Activated CD4-positive, alpha-beta T cell treated with anti-CD3 and anti-CD28 coated beads for 36 hours (primary cell): ENCODE data around the gene ARL2BP. TPM values are rescaled to one million over a fixed set of nuclear protein-coding genes. Genes with fewer than 3 reads are reported as not detected.

Source experiments
- ATAC-seq: fragments of 200-7000 bp; cut with Tn5 transposase; one replicate; pipeline ENCODE4 v1.10.0; 2021; ENCODE audit warnings: mild to moderate bottlenecking, moderate library complexity
- CTCF ChIA-PET: fragments of 350-600 bp; sonication (Branson Sonifier 250); formaldehyde crosslinking; loops from one replicate; lab custom pipeline; 2021; ENCODE audit warnings: antibody characterized with exemption; lab: Charles Lee
- POLR2A ChIA-PET: fragments of 350-600 bp; sonication (Branson Sonifier 250); formaldehyde crosslinking; loops from one replicate; lab custom pipeline; 2021; ENCODE audit warnings: antibody characterized with exemption, inconsistent platforms; lab: Charles Lee
- DNase-seq: peaks from one replicate; pipeline ENCODE4 v3.0.0-alpha.2; 2020
- H3K27ac Mint-ChIP-seq: one replicate; pipeline ENCODE4 v1.8.0; 2021; ENCODE audit warnings: mixed read lengths
- H3K27me3 Mint-ChIP-seq: one replicate; pipeline ENCODE4 v1.8.0; 2021; ENCODE audit warnings: mixed read lengths
- H3K36me3 Mint-ChIP-seq: one replicate; pipeline ENCODE4 v1.8.0; 2021; ENCODE audit warnings: low read depth, mixed read lengths
- H3K4me1 Mint-ChIP-seq: one replicate; pipeline ENCODE4 v1.8.0; 2021; ENCODE audit warnings: mixed read lengths
- H3K4me3 Mint-ChIP-seq: one replicate; pipeline ENCODE4 v1.8.0; 2021; ENCODE audit warnings: mild to moderate bottlenecking, moderate library complexity, mixed read lengths
- H3K9me3 Mint-ChIP-seq: one replicate; pipeline ENCODE4 v1.8.0; 2021; ENCODE audit warnings: low read depth, mixed read lengths
- intact Hi-C, 2 experiments: fragments of 100-400 bp; cut with DNase I in 1 of 2; cut with micrococcal nuclease in 1 of 2; formaldehyde crosslinking; loops; one replicate each; pipeline versions ENCODE4 v1.14.2 to v1.15.1; 2022 to 2024; cut with DNase I, micrococcal nuclease
- total RNA-seq, 2 experiments: library from RNA; stranded (reverse); gene quantifications; one replicate each; pipeline ENCODE4 v1.2.3, GENCODE V29; 2021

The ARL2BP gene
- total RNA-seq, 2 experiments from 2014 or later = 9.9 to 11.1 TPM

DNA sequence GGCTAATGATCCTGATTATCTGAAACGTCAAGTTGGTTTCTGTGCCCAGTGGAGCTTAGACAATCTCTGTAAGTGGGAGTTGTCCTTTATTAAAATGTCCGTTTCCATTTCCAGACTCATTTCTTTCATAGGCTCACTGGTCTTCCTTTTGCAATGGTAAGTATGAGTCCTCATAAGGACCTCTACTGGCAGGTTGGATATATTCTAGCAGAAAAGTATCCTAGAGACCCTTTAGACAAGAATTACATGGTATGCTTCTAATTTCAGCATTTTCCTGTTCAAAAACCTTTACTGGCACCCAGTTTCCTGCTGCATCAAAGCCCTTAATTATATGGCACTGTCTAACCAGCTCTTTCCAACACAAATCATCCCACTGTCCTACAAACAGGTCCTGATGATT is 28.1 kb upstream of the ARL2BP start:
- DNase-seq = no peak
- peaks cover 81% of the 10 kb centered on the region for H3K36me3 Mint-ChIP-seq
- H3K4me1 Mint-ChIP-seq = no peaks in the 10 kb centered on the region
- CTCF ChIA-PET = interaction anchor here (0.6 to 0.7 kb wide), 2 partner anchors 30 to 201 kb away, joined by 3 to 4 read pairs; no protein-coding TSS in a partner anchor
- ATAC-seq = no peak
- intact Hi-C loops = no loop called here
- POLR2A ChIA-PET = no interaction called here
- H3K4me3 Mint-ChIP-seq = no peak overlapping the region
- H3K9me3 Mint-ChIP-seq = peaks cover 22% of the 10 kb centered on the region
- no peaks in the 10 kb centered on the region for H3K27me3 Mint-ChIP-seq
- H3K27ac Mint-ChIP-seq = no peak overlapping the region

DNA sequence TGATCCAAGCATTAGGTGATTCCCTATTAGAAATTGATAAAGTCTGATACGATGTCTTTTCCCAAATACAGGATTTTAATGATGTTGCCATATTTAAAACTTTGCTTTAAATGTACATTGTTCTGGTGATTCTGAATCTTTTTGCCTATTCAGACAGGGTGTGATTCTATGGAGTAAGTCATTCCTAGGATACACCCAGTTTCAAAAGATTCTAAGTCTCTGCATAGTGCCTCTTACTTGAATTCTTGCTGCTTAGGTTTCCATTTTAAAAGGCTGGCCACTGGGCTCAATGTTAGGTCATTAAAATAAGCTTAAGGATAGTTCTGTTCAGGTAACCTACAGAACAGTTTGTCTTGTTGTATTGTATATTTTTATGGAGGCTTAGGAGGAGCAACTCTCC is 22.0 kb upstream of the ARL2BP start:
- H3K27me3 Mint-ChIP-seq = no peaks in the 10 kb centered on the region
- H3K27ac Mint-ChIP-seq = no peak overlapping the region
- ChIA-PET CTCF (interaction anchor here (0.6 to 1.7 kb wide), 4 partner anchors 8 to 30 kb away, joined by 3 to 5 read pairs (median 3); no protein-coding TSS in a partner anchor), POLR2A (no interaction called here)
- peaks cover 62% of the 10 kb centered on the region for H3K36me3 Mint-ChIP-seq
- no peak overlapping the region for H3K4me3 Mint-ChIP-seq
- no peak for DNase-seq
- H3K9me3 Mint-ChIP-seq = peaks cover 6% of the 10 kb centered on the region
- no peaks in the 10 kb centered on the region for H3K4me1 Mint-ChIP-seq
- no peak for ATAC-seq
- intact Hi-C loops = no loop called here

DNA sequence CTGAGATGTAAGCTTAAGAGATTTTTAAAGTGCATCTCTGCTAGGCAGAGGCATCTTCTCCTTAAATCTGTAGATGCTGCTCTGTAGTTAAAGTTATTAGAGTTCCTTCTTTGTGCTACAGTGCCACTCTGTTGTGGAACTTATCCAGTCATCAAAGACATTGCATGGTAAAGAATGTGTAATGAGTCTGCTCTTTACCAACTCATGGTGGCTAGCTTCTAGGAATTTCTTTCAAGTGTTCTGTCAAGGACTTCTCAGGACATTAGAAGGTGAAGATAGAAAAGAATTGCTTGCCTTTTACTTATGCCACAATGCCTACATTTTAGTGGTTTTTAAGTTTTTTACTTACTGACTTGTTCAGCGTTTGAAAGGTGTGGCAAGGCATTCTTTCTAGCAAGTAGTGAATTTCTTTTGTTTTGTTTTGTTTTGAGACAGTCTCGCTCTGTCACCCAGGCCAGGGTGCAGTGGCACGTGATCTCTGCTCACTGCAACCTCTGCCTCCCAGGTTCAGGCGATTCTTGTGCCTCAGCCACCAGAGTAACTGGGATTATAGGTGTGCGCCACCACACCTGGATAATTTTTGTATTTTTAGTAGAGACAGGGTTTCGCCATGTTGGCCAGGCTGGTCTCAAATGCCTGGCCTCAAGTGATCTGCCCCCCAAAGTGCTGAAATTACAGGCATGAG is 20.3 kb upstream of the ARL2BP start:
- ChIA-PET CTCF (interaction anchor here (0.8 to 1.1 kb wide), 2 partner anchors 9 to 73 kb away, joined by 3 read pairs; no protein-coding TSS in a partner anchor), POLR2A (no interaction called here)
- intact Hi-C loops = no loop called here
- ATAC-seq (no peak), DNase-seq (no peak)
- peaks cover 52% of the 10 kb centered on the region for H3K36me3 Mint-ChIP-seq
- H3K27me3 Mint-ChIP-seq = no peaks in the 10 kb centered on the region
- H3K9me3 Mint-ChIP-seq = no peaks in the 10 kb centered on the region
- no peak overlapping the region for H3K27ac Mint-ChIP-seq
- H3K4me1 Mint-ChIP-seq = no peaks in the 10 kb centered on the region
- no peak overlapping the region for H3K4me3 Mint-ChIP-seq

DNA sequence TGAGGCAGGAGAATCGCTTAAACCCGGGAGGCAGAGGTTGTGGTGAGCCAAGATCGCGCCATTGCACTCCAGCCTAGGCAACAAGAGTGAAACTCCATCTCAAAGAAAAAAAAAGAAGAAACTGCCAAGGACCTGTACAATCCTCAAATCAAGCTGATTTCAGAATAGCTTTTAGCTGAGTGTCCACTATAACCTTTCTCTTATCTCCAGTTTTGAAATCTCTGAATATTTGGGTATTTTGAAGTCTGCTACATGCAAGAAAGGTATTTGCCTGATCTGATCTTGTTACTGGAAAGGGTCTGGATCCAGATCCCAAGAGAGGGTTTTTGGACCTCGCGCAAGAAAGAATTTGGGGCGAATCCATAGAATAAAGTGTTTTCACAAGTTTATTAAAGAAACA is 19.1 kb upstream of the ARL2BP start:
- Mint-ChIP-seq H3K27me3 (no peaks in the 10 kb centered on the region), H3K36me3 (peaks cover 52% of the 10 kb centered on the region), H3K9me3 (no peaks in the 10 kb centered on the region), H3K4me3 (no peak overlapping the region), H3K4me1 (no peaks in the 10 kb centered on the region), H3K27ac (no peak overlapping the region)
- POLR2A ChIA-PET = interaction anchor here (0.7 kb wide), 1 partner anchor 59 kb away, joined by 3 read pairs; no protein-coding TSS in a partner anchor
- DNase-seq (no peak), ATAC-seq (no peak)
- CTCF ChIA-PET = interaction anchor here (1.4 kb wide), 1 partner anchor 15 kb away, joined by 3 read pairs; no protein-coding TSS in a partner anchor
- intact Hi-C loops = no loop called here

DNA sequence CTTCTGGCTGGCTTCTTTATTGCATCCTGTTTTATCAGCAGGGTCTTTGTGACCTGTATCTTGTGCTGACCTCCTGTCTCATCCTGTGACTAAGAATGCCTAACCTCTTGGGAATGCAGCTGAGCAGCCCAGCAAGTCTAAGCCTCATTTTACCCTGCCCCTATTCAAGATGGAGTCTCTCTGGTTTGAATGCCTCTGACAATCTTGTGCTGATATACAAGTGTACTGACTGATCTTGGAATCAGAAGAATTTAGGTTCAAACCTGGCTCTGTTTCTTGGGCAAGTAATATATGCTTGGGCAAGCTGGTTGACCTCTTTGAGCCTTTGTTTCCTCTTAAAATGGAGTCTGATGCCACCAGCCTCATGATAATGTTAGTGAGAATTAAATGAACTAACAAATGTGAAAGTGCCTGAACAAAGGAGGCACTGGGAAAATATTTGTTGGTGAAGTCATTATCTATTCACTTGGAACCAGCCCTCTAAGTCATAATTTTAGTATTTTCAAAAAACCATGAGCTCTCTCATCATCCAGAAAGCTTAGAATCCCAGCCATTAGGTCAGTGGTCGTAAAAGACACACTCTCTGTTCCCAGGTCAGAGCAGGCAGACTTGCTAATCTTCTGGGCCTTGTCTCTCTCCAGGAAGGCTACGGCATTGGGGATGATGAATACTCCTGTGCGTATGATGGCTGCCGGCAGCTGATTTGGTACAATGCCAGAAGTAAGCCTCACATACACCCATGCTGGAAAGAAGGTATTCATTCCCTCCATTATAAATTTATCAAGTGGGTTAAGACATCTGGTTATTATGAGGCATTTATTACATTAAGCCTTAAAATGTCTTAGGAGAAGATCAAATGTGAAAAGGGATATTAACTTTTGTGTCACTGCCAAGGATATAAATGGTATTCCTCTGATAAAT is 18.1 kb upstream of the ARL2BP start:
- no peak overlapping the region for H3K27ac Mint-ChIP-seq
- ChIA-PET CTCF (interaction anchor here (0.8 to 1.4 kb wide), 3 partner anchors 15 to 192 kb away, joined by 3 to 4 read pairs (median 3); no protein-coding TSS in a partner anchor), POLR2A (no interaction called here)
- intact Hi-C loops = no loop called here
- H3K9me3 Mint-ChIP-seq = no peaks in the 10 kb centered on the region
- H3K27me3 Mint-ChIP-seq = no peaks in the 10 kb centered on the region
- H3K36me3 Mint-ChIP-seq = peaks cover 48% of the 10 kb centered on the region
- no peak for ATAC-seq
- H3K4me1 Mint-ChIP-seq = no peaks in the 10 kb centered on the region
- no peak for DNase-seq
- no peak overlapping the region for H3K4me3 Mint-ChIP-seq

DNA sequence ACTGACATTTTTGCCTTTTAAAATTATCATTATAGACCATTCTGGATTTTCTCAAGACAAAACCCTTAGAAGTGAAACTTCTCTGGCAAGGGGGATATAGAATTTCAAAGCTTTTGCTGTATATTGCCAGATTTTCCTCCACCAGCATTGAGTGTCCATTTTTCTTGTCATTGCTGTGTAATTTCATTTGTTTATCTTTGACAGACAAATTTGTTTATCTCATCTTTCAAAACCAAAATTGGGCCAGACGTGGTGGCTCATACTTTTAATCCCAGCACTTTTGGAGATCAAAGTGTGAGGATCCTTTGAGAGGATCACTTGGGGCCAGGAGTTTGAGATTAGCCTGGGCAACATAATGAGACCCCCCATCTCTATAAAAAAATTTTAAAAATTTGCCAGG is 16.0 kb upstream of the ARL2BP start:
- DNase-seq = no peak
- H3K27ac Mint-ChIP-seq = no peak overlapping the region

DNA sequence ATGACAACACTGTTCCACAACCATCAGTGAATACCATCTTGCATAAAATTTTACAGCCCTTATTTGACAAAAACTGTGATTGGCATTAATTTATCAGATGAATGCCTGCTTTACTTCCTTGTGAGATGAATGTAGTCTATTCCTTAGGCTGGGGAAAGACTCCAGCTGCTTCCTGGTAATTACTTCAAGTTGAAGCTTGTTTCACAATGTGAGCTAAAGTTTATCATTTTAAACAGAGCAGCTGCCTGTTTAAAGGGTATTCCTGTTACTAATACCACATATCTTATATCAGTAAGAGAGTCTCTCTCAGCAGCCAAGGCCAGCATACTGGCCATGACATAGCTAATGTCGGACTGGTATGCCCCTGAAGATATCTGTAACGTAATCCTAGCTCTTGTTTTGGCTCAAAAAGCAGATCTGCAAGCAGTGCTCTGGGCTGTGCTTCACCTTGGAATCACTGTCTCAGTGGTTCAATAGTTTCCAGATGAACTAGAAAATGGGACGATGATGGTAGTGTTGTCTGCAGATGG is 13.2 kb upstream of the ARL2BP start:
- Mint-ChIP-seq H3K4me3 (no peak overlapping the region), H3K27ac (no peak overlapping the region), H3K9me3 (no peaks in the 10 kb centered on the region), H3K27me3 (no peaks in the 10 kb centered on the region), H3K4me1 (peaks cover 9% of the 10 kb centered on the region), H3K36me3 (peaks cover 49% of the 10 kb centered on the region)
- no peak for DNase-seq
- intact Hi-C loops = no loop called here
- ChIA-PET CTCF (interaction anchor here (0.7 to 1.8 kb wide), 2 partner anchors 10 to 230 kb away, joined by 3 to 5 read pairs; partner anchors contain the start of gene POLR2C), POLR2A (no interaction called here)
- no peak for ATAC-seq

More for the DNA sequence above, 16.0 kb upstream of the ARL2BP start:
- CTCF ChIA-PET = interaction anchor here (1.5 kb wide), 1 partner anchor 16 kb away, joined by 4 read pairs; no protein-coding TSS in a partner anchor
- no peaks in the 10 kb centered on the region for H3K9me3 Mint-ChIP-seq
- ATAC-seq = no peak
- intact Hi-C loops = no loop called here
- no peak overlapping the region for H3K4me3 Mint-ChIP-seq
- no peaks in the 10 kb centered on the region for H3K27me3 Mint-ChIP-seq
- no peaks in the 10 kb centered on the region for H3K4me1 Mint-ChIP-seq
- H3K36me3 Mint-ChIP-seq = peaks cover 43% of the 10 kb centered on the region
- POLR2A ChIA-PET = no interaction called here

DNA sequence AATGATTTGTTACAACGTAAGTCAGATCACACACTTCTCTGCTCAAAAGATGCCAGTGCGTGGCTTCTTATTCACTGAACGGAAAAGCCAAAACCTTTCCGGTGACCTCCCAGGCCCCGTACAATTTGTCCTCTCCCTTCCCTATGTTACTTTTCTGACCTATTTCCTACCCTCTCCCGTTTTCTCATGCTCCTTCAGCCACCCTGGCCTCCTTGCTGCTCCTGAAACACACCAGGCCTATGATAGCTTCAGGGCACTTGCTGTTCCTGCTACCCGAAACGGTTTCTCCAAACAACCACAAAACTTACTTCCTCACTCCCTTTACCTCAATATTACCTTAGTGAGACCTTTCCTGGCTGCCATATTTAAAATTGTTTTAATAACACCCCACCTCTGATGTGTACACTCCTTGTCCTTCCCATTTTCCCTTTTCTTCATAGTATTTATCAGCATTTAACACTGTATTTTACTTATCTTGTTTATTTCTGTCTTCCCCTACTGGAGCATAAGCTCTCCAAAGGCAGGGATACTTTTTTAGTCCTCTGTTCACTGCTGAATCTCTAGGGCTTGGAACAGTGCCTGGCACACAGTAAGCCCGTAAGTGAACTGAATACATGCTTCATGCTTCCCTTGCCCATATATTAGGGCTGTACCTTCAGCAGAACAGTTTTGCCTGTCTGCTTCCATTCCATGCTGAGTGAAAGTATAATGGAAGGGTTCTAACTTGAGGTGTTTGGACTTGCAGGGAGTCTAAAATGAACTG is 10.9 kb upstream of the ARL2BP start:
- H3K27ac Mint-ChIP-seq = no peak overlapping the region
- DNase-seq (no peak), ATAC-seq (no peak)
- no peak overlapping the region for H3K4me3 Mint-ChIP-seq
- ChIA-PET POLR2A (no interaction called here), CTCF (no interaction called here)
- peaks cover 45% of the 10 kb centered on the region for H3K36me3 Mint-ChIP-seq
- H3K4me1 Mint-ChIP-seq = peaks cover 11% of the 10 kb centered on the region
- H3K9me3 Mint-ChIP-seq = no peaks in the 10 kb centered on the region
- H3K27me3 Mint-ChIP-seq = no peaks in the 10 kb centered on the region
- intact Hi-C loops = no loop called here

DNA sequence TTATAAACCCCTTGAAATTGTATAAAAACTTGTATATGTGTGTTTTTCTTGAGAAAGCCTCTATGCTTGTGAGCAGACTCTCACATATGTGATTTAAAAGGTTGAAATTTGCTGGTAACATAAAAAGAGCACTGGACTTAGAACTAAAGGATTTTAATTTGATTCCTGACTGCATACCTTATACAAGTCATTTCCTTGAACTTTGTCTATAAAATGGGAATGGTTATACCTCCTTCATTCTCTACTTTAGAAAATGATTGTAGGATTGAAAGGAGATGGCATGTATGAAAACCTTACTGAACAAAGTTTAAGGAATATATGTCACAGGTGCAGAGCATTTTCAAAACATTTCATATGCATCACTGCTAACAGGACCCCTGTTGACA is 10.4 kb upstream of the ARL2BP start:
- H3K27me3 Mint-ChIP-seq = no peaks in the 10 kb centered on the region
- H3K4me3 Mint-ChIP-seq = no peak overlapping the region
- H3K4me1 Mint-ChIP-seq = peaks cover 12% of the 10 kb centered on the region
- no peaks in the 10 kb centered on the region for H3K9me3 Mint-ChIP-seq
- no peak overlapping the region for H3K27ac Mint-ChIP-seq
- no peak for ATAC-seq
- peaks cover 46% of the 10 kb centered on the region for H3K36me3 Mint-ChIP-seq
- DNase-seq = no peak
- POLR2A ChIA-PET = no interaction called here
- intact Hi-C loops = no loop called here
- CTCF ChIA-PET = interaction anchor here (0.9 kb wide), 1 partner anchor 12 kb away, joined by 3 read pairs; no protein-coding TSS in a partner anchor

DNA sequence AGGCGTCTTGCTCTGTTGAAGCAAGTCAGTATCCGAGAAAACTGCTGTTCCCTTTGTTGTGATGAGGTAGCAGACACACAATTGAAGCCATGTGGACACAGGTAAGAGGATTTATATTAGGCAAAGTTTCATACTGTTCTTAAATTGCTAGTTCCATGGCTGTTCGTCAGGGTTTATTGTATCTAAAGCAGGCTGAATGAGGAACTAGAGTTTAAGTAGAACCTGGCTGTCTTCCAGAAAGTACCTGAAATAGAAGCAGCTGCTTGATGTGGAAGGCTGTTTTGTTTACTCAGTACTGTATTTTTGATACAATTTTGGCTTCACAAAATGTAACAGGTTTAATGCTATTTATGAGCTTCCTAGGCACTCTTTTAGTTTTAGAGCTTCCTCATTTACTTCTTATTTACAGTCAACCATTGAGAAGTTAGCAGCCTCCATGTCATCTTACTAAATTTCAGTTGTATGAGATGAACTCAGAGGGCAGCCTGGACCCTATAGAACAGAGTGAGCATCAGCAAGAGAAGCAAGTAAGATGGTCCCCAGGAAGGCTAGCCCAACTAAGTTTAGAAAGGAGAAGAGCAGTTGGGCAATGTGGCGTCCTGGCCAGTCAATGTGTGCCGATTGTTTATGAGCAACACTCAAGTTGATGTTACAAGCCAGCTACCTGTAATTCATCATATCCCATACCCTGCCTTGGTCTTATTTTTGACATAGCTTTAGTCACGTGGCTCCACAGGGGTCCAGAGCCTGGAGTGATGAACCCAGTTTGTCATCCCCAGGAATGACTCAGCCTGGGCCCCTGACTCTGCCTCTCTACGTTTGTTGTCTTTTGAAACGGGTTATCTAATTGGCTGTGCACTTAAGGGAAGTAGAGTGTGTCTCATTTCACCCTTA is 9.7 kb upstream of the ARL2BP start:
- Mint-ChIP-seq H3K36me3 (peaks cover 42% of the 10 kb centered on the region), H3K9me3 (no peaks in the 10 kb centered on the region), H3K27me3 (no peaks in the 10 kb centered on the region), H3K4me1 (peaks cover 12% of the 10 kb centered on the region), H3K27ac (peak overlapping the region; percentile 78), H3K4me3 (no peak overlapping the region)
- ChIA-PET CTCF (interaction anchor here (0.6 to 1.7 kb wide), 11 partner anchors 9 to 525 kb away, joined by 3 to 6 read pairs (median 4); partner anchors contain the start of gene ARL2BP), POLR2A (interaction anchor here (0.5 to 1.2 kb wide), 4 partner anchors 10 to 296 kb away, joined by 3 to 4 read pairs (median 3); partner anchors contain the start of gene ARL2BP)
- DNase-seq (peak; percentile 76), ATAC-seq (peak; percentile 94)
- intact Hi-C loops = no loop called here
